PC-9 (cell line): ENCODE results near the gene CD86. TPM values are rescaled to one million over a fixed set of nuclear protein-coding genes. Genes with fewer than 3 reads are reported as not detected.
A peak's percentile ranks its signal among the peaks of the same experiment; 100 is the strongest.
"Not testable (repeated sequence)": the region's sequence is repeated elsewhere in the genome, so short reads cannot be mapped to it uniquely, and the experiment has no call there.

Experiments used
- BruUV-seq: library from RNA; stranded (reverse); fragments of 400-500 nt; replicated peaks from 2 replicates; lab custom pipeline; 2021; lab: Mats Ljungman, UMichigan
- CTCF ChIA-PET: fragments of 300-600 bp; sonication (Branson Sonifier 250); formaldehyde crosslinking; loops from one replicate; lab custom pipeline; 2022; ENCODE audit warnings: antibody characterized with exemption; lab: Charles Lee
- POLR2A ChIA-PET: fragments of 300-600 bp; sonication (Branson Sonifier 250); formaldehyde crosslinking; loops from one replicate; lab custom pipeline; 2022; ENCODE audit warnings: antibody characterized with exemption; ENCODE audit not compliant: unreplicated experiment; lab: Charles Lee
- DNase-seq, 2 experiments: peaks; one replicate each; pipeline versions ENCODE4 v3.0.0 to v3.0.0-alpha.2; 2015 to 2022; ENCODE audit warnings: mixed read lengths in 1 of 2
- H2AFZ ChIP-seq: fragments of 200-600 bp; sonication (generic); 2 replicates; pipeline ENCODE4 v1.8.1; 2017; ENCODE audit warnings: antibody characterized with exemption
- H3F3A ChIP-seq: fragments of 200-600 bp; sonication (generic); 2 replicates; pipeline ENCODE4 v1.8.1; 2017; ENCODE audit warnings: antibody characterized with exemption, mild to moderate bottlenecking, low read depth; ENCODE audit not compliant: insufficient read depth
- H3K27ac ChIP-seq: fragments of 200-600 bp; sonication (generic); 2 replicates; pipeline ENCODE4 v1.6.1; 2016; ENCODE audit warnings: mixed run types
- H3K27me3 ChIP-seq: fragments of 200-600 bp; sonication (generic); 2 replicates; pipeline ENCODE4 v1.6.1; 2016; ENCODE audit warnings: low read depth, mixed run types; ENCODE audit not compliant: insufficient read depth
- H3K36me3 ChIP-seq: fragments of 200-600 bp; sonication (generic); 2 replicates; pipeline ENCODE4 v1.6.1; 2016; ENCODE audit warnings: low read depth, mixed run types
- H3K4me1 ChIP-seq: fragments of 200-600 bp; sonication (generic); replicated peaks from 2 replicates; pipeline ENCODE4 v1.6.1; 2016; ENCODE audit warnings: mixed run types; ENCODE audit not compliant: insufficient read depth
- H3K4me2 ChIP-seq: fragments of 200-600 bp; sonication (generic); 2 replicates; pipeline ENCODE4 v1.6.1; 2017; ENCODE audit warnings: mixed run types
- H3K4me3 ChIP-seq: fragments of 200-600 bp; sonication (generic); 2 replicates; pipeline ENCODE4 v1.6.1; 2016; ENCODE audit warnings: mixed run types
- H3K79me2 ChIP-seq: fragments of 200-600 bp; sonication (generic); 2 replicates; pipeline ENCODE4 v1.6.1; 2017; ENCODE audit warnings: low read depth, mixed run types
- H3K9me2 ChIP-seq: fragments of 200-600 bp; sonication (generic); 2 replicates; pipeline ENCODE4 v1.8.1; 2017; ENCODE audit warnings: mild to moderate bottlenecking; ENCODE audit not compliant: insufficient read depth
- H3K9me3 ChIP-seq: fragments of 200-600 bp; sonication (generic); 2 replicates; pipeline ENCODE4 v1.8.1; 2016; ENCODE audit warnings: low read depth; ENCODE audit not compliant: insufficient read depth
- H4K20me1 ChIP-seq: fragments of 200-600 bp; sonication (generic); 2 replicates; pipeline ENCODE4 v1.8.1; 2017; ENCODE audit not compliant: insufficient read depth
- EZH2 ChIP-seq: fragments of 200-600 bp; sonication (generic); IDR thresholded peaks from 2 replicates; pipeline ENCODE4 v1.8.0; 2017; ENCODE audit warnings: antibody characterized with exemption, low read depth
- intact Hi-C: fragments of 100-400 bp; cut with micrococcal nuclease; formaldehyde crosslinking; loops from one replicate; pipeline ENCODE4 v1.10.0; 2022; ENCODE audit not compliant: unreplicated experiment
- total RNA-seq: library from RNA; stranded (reverse); gene quantifications from 2 replicates; pipeline ENCODE4 v1.2.3, GENCODE V29; 2021
- TF ChIP-seq, protein P1 (sequence below): fragments of 200-600 bp; sonication (generic); conservative IDR thresholded peaks from 2 replicates; pipeline ENCODE4 v1.6.1; 2017; ENCODE audit warnings: mixed run types, antibody characterized with exemption, mild to moderate bottlenecking, moderate library complexity

Gene CD86
- total RNA-seq, 1 experiment from 2014 or later, result not detected

DNA sequence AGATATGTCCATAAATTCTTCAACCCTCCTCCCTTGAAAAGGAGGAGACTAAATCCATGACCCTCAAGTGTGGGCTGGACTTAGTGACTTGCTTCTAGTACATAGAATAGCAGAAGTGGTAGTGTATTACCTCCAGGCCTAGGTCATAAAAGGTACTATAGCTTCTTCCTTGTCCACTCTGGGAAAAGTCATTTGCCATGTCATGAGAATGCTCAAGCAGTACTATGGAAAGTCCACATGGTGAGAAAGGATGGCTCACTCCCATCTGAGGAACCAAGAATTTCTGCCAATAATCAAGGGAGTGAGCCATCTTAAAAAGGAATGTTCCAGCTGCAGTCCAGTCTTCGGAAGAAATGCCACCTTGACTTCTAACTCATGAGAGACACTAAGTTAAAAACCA lies 22.6 kb upstream of the CD86 start:
- TF ChIP-seq, protein P1, sequence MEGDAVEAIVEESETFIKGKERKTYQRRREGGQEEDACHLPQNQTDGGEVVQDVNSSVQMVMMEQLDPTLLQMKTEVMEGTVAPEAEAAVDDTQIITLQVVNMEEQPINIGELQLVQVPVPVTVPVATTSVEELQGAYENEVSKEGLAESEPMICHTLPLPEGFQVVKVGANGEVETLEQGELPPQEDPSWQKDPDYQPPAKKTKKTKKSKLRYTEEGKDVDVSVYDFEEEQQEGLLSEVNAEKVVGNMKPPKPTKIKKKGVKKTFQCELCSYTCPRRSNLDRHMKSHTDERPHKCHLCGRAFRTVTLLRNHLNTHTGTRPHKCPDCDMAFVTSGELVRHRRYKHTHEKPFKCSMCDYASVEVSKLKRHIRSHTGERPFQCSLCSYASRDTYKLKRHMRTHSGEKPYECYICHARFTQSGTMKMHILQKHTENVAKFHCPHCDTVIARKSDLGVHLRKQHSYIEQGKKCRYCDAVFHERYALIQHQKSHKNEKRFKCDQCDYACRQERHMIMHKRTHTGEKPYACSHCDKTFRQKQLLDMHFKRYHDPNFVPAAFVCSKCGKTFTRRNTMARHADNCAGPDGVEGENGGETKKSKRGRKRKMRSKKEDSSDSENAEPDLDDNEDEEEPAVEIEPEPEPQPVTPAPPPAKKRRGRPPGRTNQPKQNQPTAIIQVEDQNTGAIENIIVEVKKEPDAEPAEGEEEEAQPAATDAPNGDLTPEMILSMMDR, result no peak
- TF ChIP-seq EZH2, result no peak
- H3K36me3 ChIP-seq, result no peaks in the 10 kb centered on the region
- no peak overlapping the region for H3K27ac ChIP-seq
- H4K20me1 ChIP-seq, result no peaks in the 10 kb centered on the region
- no peaks in the 10 kb centered on the region for H3K27me3 ChIP-seq
- H2AFZ ChIP-seq, result no peak overlapping the region
- H3K4me1 ChIP-seq, result no peaks in the 10 kb centered on the region
- no peaks in the 10 kb centered on the region for H3K79me2 ChIP-seq
- POLR2A ChIA-PET, result no interaction called here
- H3K9me2 ChIP-seq, result no peaks in the 10 kb centered on the region; the same call in 1 of the 2 replicates
- no peaks in the 10 kb centered on the region for H3F3A ChIP-seq
- no TSS peak for BruUV-seq
- DNase-seq, result no peak
- CTCF ChIA-PET, result no interaction called here
- intact Hi-C loops, result no loop called here
- H3K4me3 ChIP-seq, result no peak overlapping the region
- H3K4me2 ChIP-seq, result no peak overlapping the region
- H3K9me3 ChIP-seq, result peaks cover under 1% of the 10 kb centered on the region; the same call in 1 of the 2 replicates

DNA sequence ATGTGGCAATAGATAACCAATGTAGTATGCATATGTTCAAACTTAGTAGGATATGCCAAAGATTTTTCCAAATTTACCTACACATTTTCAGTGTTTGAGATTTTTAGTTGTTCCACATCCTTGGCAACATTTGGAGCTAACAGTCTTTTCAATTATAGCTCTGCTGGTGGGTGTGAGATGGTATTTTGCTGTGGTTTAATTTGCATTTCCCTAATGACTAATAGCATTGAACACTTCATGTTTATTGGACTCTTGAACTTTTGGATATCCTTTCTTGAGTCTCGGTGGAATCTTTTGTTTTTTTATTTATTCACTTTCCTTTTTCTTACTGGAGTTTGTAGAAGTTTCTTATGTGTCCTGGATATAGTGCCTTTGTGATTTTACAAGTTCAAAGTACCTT lies 22.1 kb upstream of the CD86 start:
- Histone ChIP-seq H3K36me3 (no peaks in the 10 kb centered on the region), H4K20me1 (no peaks in the 10 kb centered on the region), H3K9me3 (peaks cover 6% of the 10 kb centered on the region; the same call in 1 of the 2 replicates), H3K4me1 (no peaks in the 10 kb centered on the region), H3F3A (no peaks in the 10 kb centered on the region), H3K4me2 (no peak overlapping the region), H3K27ac (no peak overlapping the region), H2AFZ (no peak overlapping the region), H3K4me3 (no peak overlapping the region), H3K27me3 (no peaks in the 10 kb centered on the region), H3K79me2 (no peaks in the 10 kb centered on the region), H3K9me2 (no peaks in the 10 kb centered on the region; the same call in 1 of the 2 replicates)
- POLR2A ChIA-PET, result no interaction called here
- DNase-seq, result no peak
- no TSS peak for BruUV-seq
- TF ChIP-seq, protein P1, result no peak
- TF ChIP-seq EZH2, result no peak
- CTCF ChIA-PET, result no interaction called here
- intact Hi-C loops, result no loop called here

DNA sequence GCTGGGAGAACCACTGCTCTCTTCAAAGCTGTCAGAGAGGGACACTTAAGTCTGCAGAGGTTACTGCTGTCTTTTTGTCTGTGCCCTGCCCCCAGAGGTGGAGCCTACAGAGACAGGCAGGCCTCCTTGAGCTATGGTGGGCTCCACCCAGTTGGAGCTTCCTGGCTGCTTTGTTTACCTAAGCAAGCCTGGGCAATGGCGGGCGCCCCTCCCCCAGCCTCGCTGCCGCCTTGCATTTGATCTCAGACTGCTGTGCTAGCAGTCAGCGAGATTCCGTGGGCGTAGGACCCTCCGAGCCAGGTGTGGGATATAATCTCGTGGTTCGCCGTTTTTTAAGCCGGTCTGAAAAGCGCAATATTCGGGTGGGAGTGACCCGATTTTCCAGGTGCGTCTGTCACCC lies 7.9 kb upstream of the CD86 start:
- H3K9me2 ChIP-seq, H3K79me2 ChIP-seq, H3K36me3 ChIP-seq, H3K4me1 ChIP-seq, H4K20me1 ChIP-seq, H3K9me3 ChIP-seq, DNase-seq, BruUV-seq, CTCF ChIA-PET, H3K27me3 ChIP-seq, H3K27ac ChIP-seq, POLR2A ChIA-PET, H3F3A ChIP-seq, intact Hi-C loops: not testable (repeated sequence)
- peak overlapping the region; percentile 70 for H3K4me2 ChIP-seq
- peak overlapping the region; percentile 60 for H3K4me3 ChIP-seq
- H2AFZ ChIP-seq, result peak overlapping the region; percentile 77

DNA sequence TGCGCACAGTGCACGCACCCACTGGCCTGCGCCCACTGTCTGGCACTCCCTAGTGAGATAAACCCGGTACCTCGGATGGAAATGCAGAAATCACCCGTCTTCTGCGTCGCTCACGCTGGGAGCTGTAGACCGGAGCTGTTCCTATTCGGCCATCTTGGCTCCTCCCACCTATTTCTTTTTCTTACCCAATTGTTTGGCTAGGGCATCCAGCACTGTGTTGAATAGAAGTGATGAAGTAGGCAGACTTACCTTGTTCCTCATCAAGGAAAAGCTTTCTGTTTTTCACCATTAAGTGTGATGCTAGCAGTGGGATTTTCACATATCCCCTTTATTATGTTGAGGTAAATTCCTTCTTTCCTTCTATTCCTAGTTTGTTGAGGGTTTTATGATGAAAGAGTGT lies 7.4 kb upstream of the CD86 start:
- POLR2A ChIA-PET, H3K27ac ChIP-seq, H3K9me2 ChIP-seq, DNase-seq, H3F3A ChIP-seq, H3K36me3 ChIP-seq, BruUV-seq, H4K20me1 ChIP-seq, intact Hi-C loops, CTCF ChIA-PET, H3K27me3 ChIP-seq, H3K79me2 ChIP-seq, H3K9me3 ChIP-seq, H3K4me1 ChIP-seq: not testable (repeated sequence)
- Histone ChIP-seq H2AFZ (peak overlapping the region; percentile 77), H3K4me3 (peak overlapping the region; percentile 60), H3K4me2 (peak overlapping the region; percentile 70)
